ENCODE measurements around the gene PDE4D. TPM values are rescaled to one million over a fixed set of nuclear protein-coding genes. Genes with fewer than 3 reads are reported as not detected.

PDE4D gene
- total RNA-seq, 4 donors from 2014 or later: 15.9 to 66.3 (median 48.7) TPM

GRCh38 chr5:59648949-59649921 is 244.3 kb downstream of the PDE4D start:
- no peak overlapping the region for H3K27ac ChIP-seq
- H3K9me3 ChIP-seq: no peaks in the 10 kb centered on the region
- H3K36me3 ChIP-seq: no peaks in the 10 kb centered on the region
- H3K27me3 ChIP-seq: no peaks in the 10 kb centered on the region
- TF ChIP-seq EP300 (IDR thresholded peaks at IDR 0.05): no peak
- TF ChIP-seq CTCF (IDR thresholded peaks at IDR 0.05): no peak
- TF ChIP-seq POLR2A (IDR thresholded peaks at IDR 0.05): no peak
- peaks cover 0 to 24% (median 7%) of the 10 kb centered on the region in 4 donors for H3K4me1 ChIP-seq
- 60 to 69% methylated on average over 8 of the region's 8 CpGs for WGBS, 2 donors
- DNase-seq (ENCODE audit: low spot score in 2 of 2): no peak
- no peak overlapping the region for H3K4me3 ChIP-seq

GRCh38 chr5:59648038-59648831 is 245.3 kb downstream of the PDE4D start:
- Histone ChIP-seq H3K27me3 (no peaks in the 10 kb centered on the region), H3K4me1 (peaks cover 0 to 24% (median 7%) of the 10 kb centered on the region in 4 donors), H3K4me3 (no peak overlapping the region), H3K27ac (no peak overlapping the region), H3K9me3 (no peaks in the 10 kb centered on the region), H3K36me3 (no peaks in the 10 kb centered on the region)
- DNase-seq (ENCODE audit: low spot score in 2 of 2): no peak
- TF ChIP-seq POLR2A (IDR thresholded peaks at IDR 0.05) (no peak), CTCF (IDR thresholded peaks at IDR 0.05) (no peak), EP300 (IDR thresholded peaks at IDR 0.05) (no peak)
- whole genome bisulfite sequencing, 2 donors: 15 to 28% methylated on average over 1 of the region's 1 CpG

GRCh38 chr5:59645380-59645779 is 248.1 kb downstream of the PDE4D start:
- Histone ChIP-seq H3K4me3 (no peak overlapping the region), H3K27ac (no peak overlapping the region), H3K36me3 (no peaks in the 10 kb centered on the region), H3K9me3 (no peaks in the 10 kb centered on the region), H3K27me3 (no peaks in the 10 kb centered on the region), H3K4me1 (peaks cover 0 to 24% (median 7%) of the 10 kb centered on the region in 4 donors)
- TF ChIP-seq POLR2A (IDR thresholded peaks at IDR 0.05) (no peak), CTCF (IDR thresholded peaks at IDR 0.05) (no peak), EP300 (IDR thresholded peaks at IDR 0.05) (no peak)
- no peak for DNase-seq (ENCODE audit: low spot score in 2 of 2)
- 90 to 92% methylated on average over 2 of the region's 2 CpGs for WGBS, 2 donors

- H3K4me3 ChIP-seq: no peak overlapping the region
- no peak overlapping the region for H3K27ac ChIP-seq
- no peaks in the 10 kb centered on the region for H3K4me1 ChIP-seq
- 85% methylated on average over 1 of the region's 1 CpG for WGBS, 2 donors
- TF ChIP-seq CTCF (IDR thresholded peaks at IDR 0.05) (no peak), EP300 (IDR thresholded peaks at IDR 0.05) (no peak), POLR2A (IDR thresholded peaks at IDR 0.05) (no peak)
- no peaks in the 10 kb centered on the region for H3K27me3 ChIP-seq
- no peak for DNase-seq (ENCODE audit: low spot score in 2 of 2)
- H3K9me3 ChIP-seq: no peaks in the 10 kb centered on the region
- H3K36me3 ChIP-seq: no peaks in the 10 kb centered on the region
These were observed 253.1 kb downstream of the PDE4D start for GRCh38 chr5:59640411-59640810.

Measured in tibial nerve (tissue), 4 donors.